Endothelial cell of umbilical vein (primary cell): Measurements from ENCODE around the gene SCPEP1. TPM values are rescaled to one million over a fixed set of nuclear protein-coding genes. Genes with fewer than 3 reads are reported as not detected.

ENCODE experiments used
- BruUV-seq: library from RNA; stranded (reverse); fragments of 400-500 nt; replicated peaks from 2 replicates; lab custom pipeline; 2021; lab: Mats Ljungman, UMichigan
- CTCF ChIA-PET: fragments of 300-600, 350-600 bp; sonication (Branson Sonifier 250); formaldehyde crosslinking; loops from one replicate; lab custom pipeline; 2021; ENCODE audit warnings: antibody characterized with exemption, inconsistent platforms; lab: Charles Lee
- POLR2A ChIA-PET: fragments of 300-600, 350-600 bp; sonication (Branson Sonifier 250); formaldehyde crosslinking; loops from one replicate; lab custom pipeline; 2021; ENCODE audit warnings: antibody characterized with exemption, inconsistent platforms; lab: Charles Lee
- DNase-seq: peaks from one replicate; pipeline ENCODE4 v3.0.0-alpha.2; 2011; ENCODE audit warnings: low read depth, low spot score
- FAIRE-seq: peaks from 2 replicates; lab custom pipeline; 2011; peaks lifted over from hg19 to GRCh38; lab: Jason Lieb, UNC
- H2AFZ ChIP-seq: 2 replicates; pipeline ENCODE4 v1.6.0; 2012; ENCODE audit warnings: low read depth, low read length, control low read depth, inconsistent platforms
- H3K27ac ChIP-seq: 2 replicates; pipeline ENCODE4 v1.5.1; 2011; ENCODE audit warnings: low read depth, mild to moderate bottlenecking, control low read depth, low read length, moderate library complexity; ENCODE audit not compliant: insufficient read depth
- H3K27me3 ChIP-seq, 2 experiments: 2 replicates each; pipeline versions ENCODE4 v1.6.0 to v1.6.1; 2011; ENCODE audit warnings: low read length in 2 of 2, mixed read lengths in 1 of 2; ENCODE audit not compliant: control insufficient read depth in 2 of 2, insufficient read depth in 2 of 2
- H3K36me3 ChIP-seq, 2 experiments: 2 replicates in 1 of 2; 3 replicates in 1 of 2; pipeline ENCODE4 v1.5.1; 2011; ENCODE audit warnings: low read length in 2 of 2, mild to moderate bottlenecking in 1 of 2, moderate library complexity in 1 of 2; ENCODE audit not compliant: control insufficient read depth in 2 of 2, insufficient read depth in 2 of 2; ENCODE audit errors: extremely low read depth in 1 of 2
- H3K4me1 ChIP-seq: 3 replicates; pipeline ENCODE4 v1.5.1; 2011; ENCODE audit warnings: mild to moderate bottlenecking, low read length; ENCODE audit not compliant: control insufficient read depth, insufficient read depth; ENCODE audit errors: extremely low read depth
- H3K4me2 ChIP-seq: 2 replicates; pipeline ENCODE4 v1.6.1; 2011; ENCODE audit warnings: low read length, control low read depth, mixed read lengths; ENCODE audit not compliant: insufficient read depth
- H3K4me3 ChIP-seq, 3 experiments: fragments of 200-600 bp in 1 of 3; sonication (generic), shearing (Covaris generic) in 1 of 3; replicated peaks in 1 of 3; 2 replicates each; pipeline ENCODE4 v1.5.1; 2011 to 2016; ENCODE audit warnings: control low read depth in 3 of 3, low read length in 3 of 3, mild to moderate bottlenecking in 2 of 3, inconsistent platforms in 1 of 3, low read depth in 1 of 3, moderate library complexity in 1 of 3; ENCODE audit not compliant: insufficient read depth in 1 of 3
- H3K79me2 ChIP-seq: 2 replicates; pipeline ENCODE4 v1.6.0; 2012; ENCODE audit warnings: low read length, inconsistent platforms; ENCODE audit not compliant: control insufficient read depth, insufficient read depth
- H3K9ac ChIP-seq: replicated peaks from 2 replicates; pipeline ENCODE3; 2011; ENCODE audit warnings: low read length, control low read depth; ENCODE audit not compliant: insufficient read depth; ENCODE audit errors: extremely low read depth
- H3K9me1 ChIP-seq: replicated peaks from 3 replicates; pipeline ENCODE4 v1.6.0; 2011; ENCODE audit warnings: mild to moderate bottlenecking, low read length; ENCODE audit not compliant: control insufficient read depth, insufficient read depth; ENCODE audit errors: extremely low read depth
- H3K9me3 ChIP-seq: replicated peaks from 2 replicates; pipeline ENCODE4 v1.5.1; 2012; ENCODE audit warnings: low read length, inconsistent platforms; ENCODE audit not compliant: control insufficient read depth, insufficient read depth
- H4K20me1 ChIP-seq: replicated peaks from 2 replicates; pipeline ENCODE3; 2011; ENCODE audit warnings: mild to moderate bottlenecking, low read length; ENCODE audit not compliant: control insufficient read depth, insufficient read depth; ENCODE audit errors: extremely low read depth
- CTCF ChIP-seq, 2 donors: IDR thresholded peaks; 1 replicate in 1 of 2; 2 replicates in 1 of 2; pipeline ENCODE4 v1.5.1; 2011; ENCODE audit warnings: low read length in 2 of 2, mild to moderate bottlenecking in 2 of 2, moderate library complexity in 2 of 2, control low read depth in 1 of 2, inconsistent platforms in 1 of 2, low read depth in 1 of 2; ENCODE audit not compliant: insufficient read depth in 1 of 2; ENCODE audit errors: extremely low read depth in 1 of 2
- FOS ChIP-seq: IDR thresholded peaks from 2 replicates; pipeline ENCODE4 v1.6.1; 2011; ENCODE audit warnings: mild to moderate bottlenecking, low read length, moderate library complexity, borderline replicate concordance; ENCODE audit not compliant: insufficient read depth
- GATA2 ChIP-seq: IDR thresholded peaks from 2 replicates; pipeline ENCODE4 v1.7.0; 2011; ENCODE audit warnings: low read depth, mild to moderate bottlenecking, moderate library complexity, mixed read lengths, low read length; ENCODE audit not compliant: insufficient read length, insufficient read depth
- MYC ChIP-seq: IDR thresholded peaks from one replicate; pipeline ENCODE4 v1.6.1; 2011; ENCODE audit warnings: mild to moderate bottlenecking, low read depth, low read length
- POLR2A ChIP-seq: IDR thresholded peaks from 2 replicates; pipeline ENCODE4 v1.6.1; 2012; ENCODE audit warnings: low read depth, mild to moderate bottlenecking, control low read depth, low read length
- POLR2AphosphoS5 ChIP-seq: IDR thresholded peaks from 2 replicates; pipeline ENCODE4 v1.6.1; 2012; ENCODE audit warnings: low read depth, mild to moderate bottlenecking, control low read depth, low read length, moderate library complexity; ENCODE audit not compliant: insufficient read depth
- dilution Hi-C: fragments of 300-500 bp; cut with MboI; formaldehyde crosslinking; loops from one replicate; pipeline ENCODE4 v1.15.0; 2019; ENCODE audit warnings: low sequenced_read_pairs; ENCODE audit not compliant: extremely low pct_ligation_motif_present
- intact Hi-C: fragments of 100-400 bp; cut with micrococcal nuclease; formaldehyde crosslinking; loops from one replicate; pipeline ENCODE4 v1.10.0; 2022
- polyA plus RNA-seq, 4 experiments: library from polyadenylated mRNA; depleted of rRNA in 3 of 4; stranded (reverse) in 3 of 4; unstranded in 1 of 4; fragments of >200 nt; gene quantifications; 2 replicates each; pipeline versions ENCODE4 v1.2.1 to v1.2.3, GENCODE V29; 2011 to 2012; ENCODE audit warnings: missing spikeins in 1 of 4
- total RNA-seq: library from RNA; stranded (reverse); gene quantifications from 2 replicates; pipeline ENCODE4 v1.2.3, GENCODE V29; 2021

SCPEP1 gene
- total and polyA plus RNA-seq, 2 donors (not counting 3 experiments of a cell fraction or from before 2014, with no cell fraction given), result 38.6 to 43.6 TPM

GRCh38 chr17:56978441-56979090 is 635 bp downstream of the SCPEP1 start:
- no peak overlapping the region for H3K27ac ChIP-seq
- no peaks in the 10 kb centered on the region for H3K79me2 ChIP-seq
- H3K4me2 ChIP-seq, result peak overlapping the region; percentile 92
- no peaks in the 10 kb centered on the region for H3K36me3 ChIP-seq
- TF ChIP-seq MYC, result no peak
- no peak for TF ChIP-seq FOS
- no peak for TF ChIP-seq POLR2AphosphoS5
- no peak for TF ChIP-seq CTCF (IDR thresholded peaks at IDR 0.05; ENCODE audit: extremely low read depth in 1 of 2, insufficient read depth in 1 of 2, low read depth in 1 of 2, low read length in 2 of 2)
- no peak for TF ChIP-seq POLR2A
- TF ChIP-seq GATA2, result no peak
- H3K9me1 ChIP-seq, result no peaks in the 10 kb centered on the region
- DNase-seq (no peak), FAIRE-seq (no peak)
- ChIA-PET CTCF (interaction anchor here (0.6 to 2.5 kb wide), 7 partner anchors 11 to 851 kb away, joined by 3 to 13 read pairs (median 6); partner anchors contain the start of gene COIL), POLR2A (interaction anchor here (0.7 kb wide), 1 partner anchor 155 kb away, joined by 8 read pairs; no protein-coding TSS in a partner anchor)
- TSS peak; percentile 59 for BruUV-seq
- no peaks in the 10 kb centered on the region for H3K9me3 ChIP-seq
- H3K9ac ChIP-seq, result peak overlapping the region; percentile 59
- intact Hi-C loops, result loop anchor here (1.0 to 5.0 kb wide), 3 partner anchors 17 to 109 kb away; partner anchors contain the start of genes AKAP1 and COIL
- peaks cover 14% of the 10 kb centered on the region for H3K4me1 ChIP-seq
- H3K27me3 ChIP-seq, result peaks cover 0 to 4% of the 10 kb centered on the region in 2 experiments
- H2AFZ ChIP-seq, result peak overlapping the region; percentile 84
- H4K20me1 ChIP-seq, result no peaks in the 10 kb centered on the region
- dilution Hi-C loops, result no loop called here
- H3K4me3 ChIP-seq, result peak overlapping the region; percentile 38 to 74 (median 60)
